MCF 10A (cell line): ENCODE data around the gene SHH. TPM values are rescaled to one million over a fixed set of nuclear protein-coding genes. Genes with fewer than 3 reads are reported as not detected.

Source experiments
- BruUV-seq: library from RNA; stranded (reverse); fragments of 400-500 nt; replicated peaks from 2 replicates; lab custom pipeline; 2021; lab: Mats Ljungman, UMichigan
- CTCF ChIA-PET: fragments of 300-600 bp; sonication (Branson Sonifier 250); formaldehyde crosslinking; extraction: SDS; loops from one replicate; lab custom pipeline; 2021; ENCODE audit warnings: antibody characterized with exemption, inconsistent platforms; lab: Yijun Ruan, JAX
- POLR2A ChIA-PET: fragments of 300-600, 350-650 bp; sonication (Branson Sonifier 250); formaldehyde crosslinking; extraction: SDS; loops from one replicate; lab custom pipeline; 2020; ENCODE audit warnings: antibody characterized with exemption, inconsistent platforms; lab: Yijun Ruan, JAX
- DNase-seq: peaks from one replicate; pipeline ENCODE4 v3.0.0-alpha.2; 2018; ENCODE audit not compliant: unreplicated experiment
- H3K27ac Mint-ChIP-seq: one replicate; pipeline ENCODE4 v1.8.0; 2022; ENCODE audit warnings: mild to moderate bottlenecking, low read depth, mixed read lengths; ENCODE audit not compliant: unreplicated experiment
- H3K27me3 Mint-ChIP-seq: one replicate; pipeline ENCODE4 v1.8.0; 2022; ENCODE audit warnings: mixed read lengths; ENCODE audit not compliant: insufficient read depth, unreplicated experiment
- H3K36me3 Mint-ChIP-seq: one replicate; pipeline ENCODE4 v1.8.0; 2022; ENCODE audit warnings: mild to moderate bottlenecking, moderate library complexity, mixed read lengths; ENCODE audit not compliant: insufficient read depth, unreplicated experiment
- H3K4me1 Mint-ChIP-seq: one replicate; pipeline ENCODE4 v1.8.0; 2022; ENCODE audit warnings: mixed read lengths; ENCODE audit not compliant: insufficient read depth, unreplicated experiment
- H3K4me3 Mint-ChIP-seq: one replicate; pipeline ENCODE4 v1.8.0; 2022; ENCODE audit warnings: mild to moderate bottlenecking, moderate library complexity, mixed read lengths; ENCODE audit not compliant: unreplicated experiment
- H3K9me3 Mint-ChIP-seq: one replicate; pipeline ENCODE4 v1.8.0; 2022; ENCODE audit warnings: mixed read lengths; ENCODE audit not compliant: unreplicated experiment
- CTCF ChIP-seq: fragments of 200-600 bp; IDR thresholded peaks from one replicate; pipeline ENCODE4 v1.8.0; 2022; ENCODE audit warnings: antibody characterized with exemption, mild to moderate bottlenecking; ENCODE audit not compliant: unreplicated experiment
- intact Hi-C: fragments of 100-400 bp; cut with micrococcal nuclease; formaldehyde crosslinking; loops from 2 replicates; pipeline ENCODE4 v1.14.1; 2022
- total RNA-seq: library from RNA; stranded (reverse); gene quantifications from 2 replicates; pipeline ENCODE4 v1.2.3, GENCODE V29; 2022

SHH gene
- total RNA-seq, 1 experiment from 2014 or later: not detected

GRCh38 chr7:155809947-155810769 lies 2.1 kb downstream of the SHH start:
- Mint-ChIP-seq H3K4me3 (no peak overlapping the region), H3K27ac (no peak overlapping the region), H3K9me3 (no peaks in the 10 kb centered on the region), H3K27me3 (peaks cover 49% of the 10 kb centered on the region), H3K4me1 (peaks cover 4% of the 10 kb centered on the region), H3K36me3 (peaks cover 6% of the 10 kb centered on the region)
- no TSS peak for BruUV-seq
- TF ChIP-seq CTCF: no peak
- POLR2A ChIA-PET: no interaction called here
- DNase-seq: no peak
- intact Hi-C loops: loop anchor here (10.0 kb wide), 1 partner anchor 835 kb away; the partner anchor contains the start of gene RNF32
- CTCF ChIA-PET: interaction anchor here (0.6 to 1.0 kb wide), 3 partner anchors 30 to 437 kb away, joined by 3 to 4 read pairs (median 4); no protein-coding TSS in a partner anchor

- H3K36me3 Mint-ChIP-seq: peaks cover 6% of the 10 kb centered on the region
- BruUV-seq: no TSS peak
- TF ChIP-seq CTCF: no peak
- H3K4me3 Mint-ChIP-seq: no peak overlapping the region
- peaks cover 49% of the 10 kb centered on the region for H3K27me3 Mint-ChIP-seq
- no peaks in the 10 kb centered on the region for H3K9me3 Mint-ChIP-seq
- peaks cover 5% of the 10 kb centered on the region for H3K4me1 Mint-ChIP-seq
- intact Hi-C loops: no loop called here
- ChIA-PET CTCF (no interaction called here), POLR2A (no interaction called here)
- no peak for DNase-seq
- no peak overlapping the region for H3K27ac Mint-ChIP-seq
Measured at GRCh38 chr7:155809332-155809946, 2.8 kb downstream of the SHH start.

- ChIA-PET POLR2A (no interaction called here), CTCF (interaction anchor here (0.6 to 0.9 kb wide), 2 partner anchors 14 to 37 kb away, joined by 3 to 4 read pairs; no protein-coding TSS in a partner anchor)
- peaks cover 49% of the 10 kb centered on the region for H3K27me3 Mint-ChIP-seq
- peaks cover 6% of the 10 kb centered on the region for H3K36me3 Mint-ChIP-seq
- no peaks in the 10 kb centered on the region for H3K9me3 Mint-ChIP-seq
- no peak overlapping the region for H3K27ac Mint-ChIP-seq
- BruUV-seq: no TSS peak
- H3K4me1 Mint-ChIP-seq: peaks cover 5% of the 10 kb centered on the region
- DNase-seq: no peak
- H3K4me3 Mint-ChIP-seq: no peak overlapping the region
- intact Hi-C loops: no loop called here
- no peak for TF ChIP-seq CTCF
Measured at GRCh38 chr7:155808549-155809331, 3.5 kb downstream of the SHH start.
